GM12875 (cell line): Measurements from ENCODE around the gene BDH1.
"Not testable (repeated sequence)": the region's sequence is repeated elsewhere in the genome, so short reads cannot be mapped to it uniquely, and the experiment has no call there.

Source experiments
- H3K4me3 ChIP-seq: one replicate; pipeline ENCODE4 v1.5.1; 2011; ENCODE audit warnings: low read depth, low read length, control low read depth
- CTCF ChIP-seq: IDR thresholded peaks from 2 replicates; pipeline ENCODE4 v1.5.1; 2011; ENCODE audit warnings: low read depth, mild to moderate bottlenecking, control low read depth, inconsistent platforms, low read length, moderate library complexity, borderline replicate concordance; ENCODE audit not compliant: insufficient read depth

The BDH1 gene

GRCh38 chr3:197484204-197484901 is 71.4 kb downstream of the BDH1 start:
- TF ChIP-seq CTCF, result no peak
- no peak overlapping the region for H3K4me3 ChIP-seq

- no peak overlapping the region for H3K4me3 ChIP-seq
- TF ChIP-seq CTCF, result no peak
Measured at GRCh38 chr3:197482001-197482400, 73.8 kb downstream of the BDH1 start.

GRCh38 chr3:197480320-197480719 is 75.4 kb downstream of the BDH1 start:
- H3K4me3 ChIP-seq, result no peak overlapping the region

GRCh38 chr3:197478746-197479668 is 76.8 kb downstream of the BDH1 start:
- TF ChIP-seq CTCF, result no peak
- no peak overlapping the region for H3K4me3 ChIP-seq

More at GRCh38 chr3:197480320-197480719, 75.4 kb downstream of the BDH1 start:
- TF ChIP-seq CTCF, result no peak

GRCh38 chr3:197477816-197478215 is 78.0 kb downstream of the BDH1 start:
- H3K4me3 ChIP-seq, result not testable (repeated sequence)

GRCh38 chr3:197475997-197476525 is 79.7 kb downstream of the BDH1 start:
- TF ChIP-seq CTCF, result no peak
- no peak overlapping the region for H3K4me3 ChIP-seq

- no peak overlapping the region for H3K4me3 ChIP-seq
- TF ChIP-seq CTCF, result no peak
Measured at GRCh38 chr3:197475514-197475913, 80.3 kb downstream of the BDH1 start.
